Measurements from ENCODE around the gene TMEM200A. TPM values are rescaled to one million over a fixed set of nuclear protein-coding genes. Genes with fewer than 3 reads are reported as not detected.

Gene TMEM200A
- total and polyA plus RNA-seq, 10 of the 15 experiments (the other 5 are each of a cell fraction or from before 2014, with no cell fraction given): 5.5 to 12.4 (median 9.6) TPM

- H3K4me3 ChIP-seq: no peak overlapping the region
- RAD21 ChIA-PET (ENCODE audit: unreplicated experiment): interaction anchor here (0.8 to 4.4 kb wide), 15 partner anchors 8 to 316 kb away, joined by 3 to 27 read pairs (median 4); partner anchors contain the start of gene TMEM200A
- no peaks in the 10 kb centered on the region for H3K4me1 ChIP-seq (ENCODE audit: control insufficient read depth, insufficient read depth, low read length)
- intact Hi-C loops (cut with micrococcal nuclease; ENCODE audit: unreplicated experiment): no loop called here
- in situ Hi-C loops (cut with MboI): no loop called here
- ATAC-seq (peak; percentile 84), DNase-seq (ENCODE audit: low read depth, low spot score) (no peak), FAIRE-seq (peak; percentile 69)
- TF ChIP-seq BHLHE40 (IDR thresholded peaks at IDR 0.05; ENCODE audit: borderline replicate concordance in 1 of 2, low read depth in 2 of 2, low read length in 1 of 2) (no peak), ZNF592 (IDR thresholded peaks at IDR 0.05) (0 out of 2 replicates have a peak, but pooled peaks have one; percentile 23), RAD21 (IDR thresholded peaks at IDR 0.05; ENCODE audit: insufficient read depth, low read depth, low read length) (peak; percentile 30; the same call in 1 of the 2 replicates), PBX3 (IDR thresholded peaks at IDR 0.05; ENCODE audit: insufficient replicate concordance, low read depth, low read length) (peak; percentile 23), RUNX3 (IDR thresholded peaks at IDR 0.05; ENCODE audit: low read length) (peak; percentile 43), CTCF (IDR thresholded peaks at IDR 0.05 in 2 of 3, conservative IDR thresholded peaks at IDR 0.05 in 1 of 3; ENCODE audit: control insufficient read depth in 2 of 3, extremely low read depth in 1 of 3, insufficient read depth in 1 of 3, low read depth in 3 of 3, low read length in 3 of 3) (peak; percentile 12 to 32 (median 12); a peak in 3 of 6 replicates)
- H4K20me1 ChIP-seq (ENCODE audit: control insufficient read depth, insufficient read depth): no peaks in the 10 kb centered on the region
- H3K27ac ChIP-seq (ENCODE audit: control insufficient read depth, insufficient read depth): no peak overlapping the region
- SMC1A ChIA-PET (ENCODE audit: uncharacterized antibody, unreplicated experiment): interaction anchor here (0.7 to 5.3 kb wide), 15 partner anchors 9 to 318 kb away, joined by 3 to 36 read pairs (median 6); partner anchors contain the start of gene TMEM200A
- CTCF ChIA-PET: interaction anchor here (0.6 to 3.2 kb wide), 24 partner anchors 9 to 343 kb away, joined by 3 to 32 read pairs (median 4); partner anchors contain the start of gene TMEM200A
- H3K4me2 ChIP-seq (ENCODE audit: control insufficient read depth, insufficient read depth): no peak overlapping the region
- no TSS peak for BruUV-seq (replicated peaks)
- H2AFZ ChIP-seq (ENCODE audit: control insufficient read depth, low read depth, low read length): no peak overlapping the region
- no peak overlapping the region for H3K9ac ChIP-seq (ENCODE audit: control insufficient read depth, insufficient read depth, low read length)
- no peaks in the 10 kb centered on the region for H3K9me3 ChIP-seq (replicated peaks; ENCODE audit: control insufficient read depth, insufficient read depth, low read length)
- H3K36me3 ChIP-seq (ENCODE audit: control insufficient read depth in 2 of 2, insufficient read depth in 2 of 2, low read length in 1 of 2): no peaks in the 10 kb centered on the region
- H3K27me3 ChIP-seq (replicated peaks in 1 of 2; ENCODE audit: control insufficient read depth in 2 of 2, insufficient read depth in 2 of 2, low read length in 1 of 2): no peaks in the 10 kb centered on the region
- WGBS (ENCODE audit: insufficient coverage, insufficient replicate concordance, low lambda C conversion rate, missing lambda C conversion rate): 60% methylated on average over 6 of the region's 7 CpGs
- POLR2A ChIA-PET: interaction anchor here (1.2 to 2.8 kb wide), 3 partner anchors 10 to 194 kb away, joined by 3 to 14 read pairs (median 4); no protein-coding TSS in a partner anchor
- H3K79me2 ChIP-seq (ENCODE audit: control insufficient read depth, insufficient read depth, low read length): no peaks in the 10 kb centered on the region
Measured at GRCh38 chr6:130381459-130382380, 15.9 kb downstream of the TMEM200A start.
